Measurements from ENCODE around the gene KRTAP10-5.
"Not testable (repeated sequence)": the region's sequence is repeated elsewhere in the genome, so short reads cannot be mapped to it uniquely, and the experiment has no call there.

KRTAP10-5 gene

DNA sequence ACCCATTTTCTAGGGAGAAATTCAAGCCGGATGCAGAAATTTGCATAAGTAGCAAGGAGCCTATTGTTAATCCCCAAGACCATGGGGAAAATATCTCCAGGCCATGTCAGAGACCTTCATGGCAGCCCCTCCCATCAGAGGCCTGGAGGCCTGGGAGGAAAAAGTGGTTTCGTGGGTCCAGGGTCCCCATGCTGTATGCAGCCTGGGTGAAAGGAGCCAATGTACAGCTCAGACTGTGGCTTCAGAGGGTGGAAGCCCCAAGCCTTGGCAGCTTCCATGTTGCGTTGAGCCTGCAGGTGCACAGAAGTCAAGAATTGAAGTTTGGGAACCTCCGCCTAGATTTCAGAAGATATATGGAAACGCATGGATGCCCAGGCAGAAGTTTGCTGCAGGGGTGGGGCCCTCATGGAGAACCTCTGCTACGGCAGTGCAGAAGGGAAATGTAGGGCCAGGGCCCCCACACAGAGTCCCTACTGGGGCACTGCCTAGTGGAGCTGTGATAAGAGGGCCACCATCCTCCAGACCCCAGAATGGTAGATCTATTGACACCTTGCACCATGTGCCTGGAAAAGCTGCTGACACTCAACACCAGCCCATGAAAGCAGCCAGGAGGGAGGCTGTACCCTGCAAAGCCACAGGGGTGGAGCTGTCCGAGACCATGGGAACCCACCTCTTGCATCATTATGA is 29.9 kb upstream of the KRTAP10-5 start:
- DNase-seq, result not testable (repeated sequence)

DNA sequence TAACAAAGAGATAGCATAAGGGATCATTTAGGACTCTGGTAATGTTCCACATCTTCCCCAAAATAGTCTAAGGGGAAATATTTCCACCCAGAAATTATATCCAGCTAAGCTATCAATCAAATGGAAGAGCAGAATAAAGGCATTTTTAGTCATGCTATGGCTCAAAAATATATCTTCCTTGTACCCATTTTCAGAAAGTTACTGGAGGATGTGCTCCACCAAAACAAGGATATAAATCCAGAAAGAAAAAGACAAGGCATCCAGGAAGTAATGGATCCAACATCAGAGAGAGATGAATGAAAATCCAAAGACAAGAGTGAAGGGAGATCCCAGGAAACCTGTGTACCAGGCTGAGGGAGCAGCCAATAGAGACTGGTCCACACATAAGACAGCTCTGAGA is 28.8 kb upstream of the KRTAP10-5 start:
- no peak for DNase-seq

DNA sequence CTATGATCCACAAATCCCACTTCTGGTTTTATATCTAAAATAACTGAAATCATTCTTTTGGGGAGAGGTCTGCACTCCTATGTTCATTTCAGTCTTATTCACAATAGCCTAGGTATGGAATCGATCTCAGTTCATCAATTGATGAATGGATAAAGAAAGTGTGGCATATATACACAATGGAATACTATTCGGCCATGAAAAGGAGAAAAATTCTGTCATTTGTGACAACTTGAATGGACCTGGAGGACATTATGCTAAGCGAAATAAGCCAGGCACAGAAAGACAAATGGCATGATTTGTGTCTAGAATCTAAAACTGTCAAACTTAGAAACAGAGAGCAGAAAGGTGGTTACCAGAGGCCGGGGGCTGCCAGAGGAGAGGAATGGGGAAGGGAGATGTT is 26.1 kb upstream of the KRTAP10-5 start:
- DNase-seq, result no peak

GRCh38 chr21:44603911-44604310 is 23.5 kb upstream of the KRTAP10-5 start:
- no peak for DNase-seq

DNA sequence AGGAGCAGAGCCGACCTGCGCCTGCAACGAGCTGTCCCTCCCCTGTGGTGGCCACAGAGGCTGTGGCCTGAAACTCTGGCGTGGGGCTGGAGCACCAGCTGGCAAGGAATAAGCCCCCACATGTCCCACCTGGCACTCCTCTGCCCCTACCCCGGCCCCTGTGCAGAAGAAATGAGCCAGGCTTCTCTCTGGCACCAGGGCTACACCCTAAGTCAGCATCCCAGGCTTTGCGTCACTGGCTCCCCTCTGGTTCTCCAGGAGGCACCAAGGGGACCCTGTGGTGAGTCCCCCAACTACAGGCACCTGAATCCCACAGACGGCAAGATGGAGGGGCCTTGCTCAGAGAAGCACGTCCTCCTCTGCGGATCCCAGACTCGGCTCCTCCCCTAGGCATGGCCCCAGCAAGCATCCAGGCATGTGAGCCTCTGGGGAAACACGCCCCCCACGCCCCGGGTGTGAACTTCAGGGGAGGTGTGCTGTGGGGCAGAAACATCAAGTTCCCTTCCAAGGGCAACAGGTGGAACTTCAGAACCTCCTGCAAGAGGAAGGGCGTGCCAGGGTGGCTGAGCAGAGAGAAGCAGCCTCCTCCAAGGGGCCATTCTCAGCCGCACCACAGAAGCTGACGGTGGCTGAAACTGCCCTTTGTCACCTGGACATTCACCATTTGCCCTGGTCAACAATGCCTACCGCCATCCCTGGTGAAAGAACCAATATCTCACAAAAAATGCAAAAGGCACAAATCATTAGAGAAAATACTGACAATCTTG is 22.9 kb upstream of the KRTAP10-5 start:
- no peak for DNase-seq

GRCh38 chr21:44602463-44602850 is 22.1 kb upstream of the KRTAP10-5 start:
- no peak for DNase-seq

- no peak for DNase-seq
These were observed 21.4 kb upstream of the KRTAP10-5 start for GRCh38 chr21:44601596-44602462.

DNA sequence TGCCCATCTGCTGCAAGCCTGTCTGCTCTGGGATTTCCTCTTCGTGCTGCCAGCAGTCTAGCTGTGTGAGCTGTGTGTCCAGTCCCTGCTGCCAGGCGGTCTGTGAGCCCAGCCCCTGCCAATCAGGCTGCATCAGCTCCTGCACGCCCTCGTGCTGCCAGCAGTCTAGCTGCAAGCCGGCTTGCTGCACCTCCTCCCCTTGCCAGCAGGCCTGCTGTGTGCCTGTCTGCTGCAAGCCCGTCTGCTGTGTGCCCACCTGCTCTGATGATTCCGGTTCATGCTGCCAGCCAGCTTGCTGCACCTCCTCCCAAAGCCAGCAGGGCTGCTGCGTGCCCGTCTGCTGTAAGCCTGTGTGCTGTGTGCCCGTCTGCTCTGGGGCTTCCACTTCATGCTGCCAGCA is 20.7 kb upstream of the KRTAP10-5 start:
- not testable (repeated sequence) for DNase-seq

- not testable (repeated sequence) for DNase-seq
These were observed 19.9 kb upstream of the KRTAP10-5 start, which contains the start of gene KRTAP10-7 for GRCh38 chr21:44600118-44600978. KRTAP10-7 (plus strand) TSS chr21:44600597; CDS start chr21:44600622, 25 bp downstream.

DNA sequence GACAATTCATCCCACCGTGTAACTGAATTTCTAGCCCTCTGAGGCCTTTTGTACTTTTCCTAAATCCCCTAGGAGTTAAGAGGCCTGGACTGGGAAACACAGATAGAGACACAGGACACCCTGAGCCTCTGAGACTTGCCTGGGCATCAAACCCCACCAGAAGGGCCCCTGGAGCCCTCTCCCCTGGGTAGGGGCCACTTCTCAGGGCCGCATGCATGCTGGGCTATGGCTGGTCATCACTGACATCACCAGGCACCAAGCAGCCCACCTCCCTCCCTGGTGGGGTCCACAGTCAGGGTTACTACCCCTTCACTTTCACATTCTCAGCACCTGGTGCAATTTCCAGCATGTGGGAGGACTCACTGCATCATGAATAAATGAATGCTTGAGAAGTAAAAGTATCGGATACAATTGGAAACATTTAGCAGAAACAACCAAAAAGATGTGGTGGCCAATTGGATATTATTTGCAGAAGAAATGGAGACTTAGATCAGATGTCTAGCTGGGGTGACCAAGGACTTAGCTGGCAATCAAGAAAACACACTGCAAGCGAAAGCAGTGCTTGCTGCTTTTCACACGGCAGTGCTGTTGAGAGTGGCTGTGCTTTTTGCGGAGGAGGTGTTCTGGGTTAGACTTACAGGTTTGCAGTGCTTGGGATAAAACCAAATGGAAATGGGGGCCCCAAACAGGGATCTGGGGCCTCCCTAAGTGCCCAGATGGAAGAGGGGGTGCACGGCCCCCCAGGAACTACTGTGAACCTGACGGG is 19.0 kb upstream of the KRTAP10-5 start:
- no peak for DNase-seq

DNA sequence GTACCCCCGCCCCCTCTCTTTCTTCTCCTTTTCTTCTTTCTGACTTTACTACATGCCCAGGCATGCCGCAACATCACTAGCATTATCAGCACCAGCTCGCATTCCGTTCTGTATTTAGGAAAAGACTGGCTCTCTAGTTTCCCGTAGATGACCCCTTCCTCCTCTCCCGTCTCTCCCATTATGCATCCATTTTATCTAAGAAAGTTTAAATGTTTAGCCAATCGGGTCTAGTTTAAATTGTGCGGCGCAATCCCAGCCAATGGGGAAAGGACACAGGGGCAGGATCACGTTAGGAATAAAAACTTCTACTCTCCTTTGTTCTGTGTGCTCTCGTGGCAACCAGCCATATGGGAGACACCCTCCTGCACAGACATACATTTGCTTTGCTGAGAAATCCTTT is 17.7 kb upstream of the KRTAP10-5 start:
- DNase-seq, result no peak

- no peak for DNase-seq
These were observed 15.8 kb upstream of the KRTAP10-5 start for GRCh38 chr21:44596068-44596725.

GRCh38 chr21:44595524-44595923 is 15.1 kb upstream of the KRTAP10-5 start:
- DNase-seq, result no peak

GRCh38 chr21:44594406-44594916 is 14.1 kb upstream of the KRTAP10-5 start:
- DNase-seq, result no peak

- DNase-seq, result no peak
These were observed 13.4 kb upstream of the KRTAP10-5 start for GRCh38 chr21:44593598-44594405.

DNA sequence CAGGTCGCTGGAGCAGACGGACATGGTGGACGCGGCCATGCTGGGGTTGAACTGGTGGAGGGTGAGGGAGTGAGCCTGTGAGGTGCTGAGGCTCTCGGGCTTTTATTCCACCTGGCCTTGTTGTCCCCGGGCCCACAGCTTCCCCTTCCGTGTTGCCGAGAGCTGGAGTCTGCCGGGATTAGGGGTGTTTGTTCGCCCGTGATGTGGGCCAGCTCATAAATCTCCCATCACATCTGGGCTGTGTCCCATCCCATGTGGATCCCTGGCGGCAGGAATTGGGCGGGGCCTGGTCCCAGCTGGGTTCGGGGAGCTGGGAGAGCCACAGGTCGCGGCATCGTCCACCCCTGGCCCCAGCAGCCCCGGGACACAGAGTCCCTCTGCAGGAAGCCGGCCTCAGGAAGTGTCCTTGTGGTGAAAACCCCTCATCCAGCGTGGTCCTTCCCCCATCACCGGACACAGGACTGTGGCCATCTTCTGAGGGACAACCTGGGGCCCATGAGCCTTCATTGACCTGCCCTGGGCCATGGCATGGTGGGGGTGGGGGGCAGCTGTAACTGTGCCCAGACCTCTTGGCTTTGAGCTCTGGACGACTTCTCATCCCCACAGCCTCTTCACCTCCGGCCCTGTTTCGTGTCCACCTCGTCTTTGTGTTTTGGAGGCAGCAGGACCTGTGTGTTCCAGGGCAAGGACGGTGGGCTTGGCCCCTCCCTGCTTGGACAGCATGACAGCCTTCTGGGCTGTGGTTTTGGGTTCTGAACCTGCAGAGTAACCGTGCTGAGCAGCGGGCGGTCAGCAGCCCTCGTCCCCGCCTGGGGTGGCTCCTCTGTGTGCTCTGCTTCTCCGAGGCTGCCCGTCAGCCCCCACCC is 12.3 kb upstream of the KRTAP10-5 start, which contains the start of gene KRTAP10-6:
KRTAP10-6 (minus strand) TSS at position 60 of the 866 bp plus-strand sequence; CDS start at position 39, 21 bp downstream.
- DNase-seq, result no peak

DNA sequence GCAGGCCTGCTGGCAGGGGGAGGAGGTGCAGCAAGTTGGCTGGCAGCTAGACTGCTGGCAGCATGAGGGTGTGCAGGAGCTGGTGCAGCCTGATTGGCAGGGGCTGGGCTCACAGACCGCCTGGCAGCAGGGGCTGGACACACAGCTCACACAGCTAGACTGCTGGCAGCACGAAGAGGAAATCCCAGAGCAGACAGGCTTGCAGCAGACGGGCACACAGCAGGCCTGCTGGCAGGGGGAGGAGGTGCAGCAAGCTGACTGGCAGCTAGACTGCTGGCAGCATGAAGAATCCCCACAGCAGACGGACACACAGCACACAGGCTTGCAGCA is 11.4 kb upstream of the KRTAP10-5 start:
- DNase-seq, result not testable (repeated sequence)

- DNase-seq, result not testable (repeated sequence)
These were observed 10.7 kb upstream of the KRTAP10-5 start for GRCh38 chr21:44590897-44591800.

All from AML-193 (cell line).